Osteocyte (in vitro differentiated cells): ENCODE results near the gene RABGAP1. TPM values are rescaled to one million over a fixed set of nuclear protein-coding genes. Genes with fewer than 3 reads are reported as not detected.

Experiments used
- DNase-seq: peaks from one replicate; pipeline ENCODE4 v3.0.0; 2021; ENCODE audit warnings: mixed read lengths; ENCODE audit not compliant: unreplicated experiment; ENCODE audit errors: extremely low spot score
- H3K27ac Mint-ChIP-seq: one replicate; pipeline ENCODE4 v1.8.0; 2021; ENCODE audit warnings: mild to moderate bottlenecking, mixed read lengths; ENCODE audit not compliant: unreplicated experiment
- H3K27me3 Mint-ChIP-seq: one replicate; pipeline ENCODE4 v1.8.0; 2021; ENCODE audit warnings: mixed read lengths; ENCODE audit not compliant: unreplicated experiment
- H3K36me3 Mint-ChIP-seq: one replicate; pipeline ENCODE4 v1.8.0; 2021; ENCODE audit warnings: mixed read lengths; ENCODE audit not compliant: unreplicated experiment
- H3K4me1 Mint-ChIP-seq: one replicate; pipeline ENCODE4 v1.8.0; 2021; ENCODE audit warnings: mixed read lengths; ENCODE audit not compliant: unreplicated experiment
- H3K4me3 Mint-ChIP-seq: one replicate; pipeline ENCODE4 v1.8.0; 2021; ENCODE audit warnings: mild to moderate bottlenecking, moderate library complexity, mixed read lengths; ENCODE audit not compliant: unreplicated experiment
- H3K9me3 Mint-ChIP-seq: one replicate; pipeline ENCODE4 v1.8.0; 2021; ENCODE audit warnings: mixed read lengths; ENCODE audit not compliant: unreplicated experiment
- CTCF ChIP-seq: fragments of 200-600 bp; sonication (generic); IDR thresholded peaks from 2 replicates; pipeline ENCODE4 v1.5.0; 2021; ENCODE audit warnings: antibody characterized with exemption, mild to moderate bottlenecking, moderate library complexity
- total RNA-seq: library from RNA; stranded (reverse); gene quantifications from 2 replicates; pipeline ENCODE4 v1.2.1, GENCODE V29; 2021

RABGAP1 gene
- total RNA-seq, 1 donor from 2014 or later: 88.4 TPM

- Mint-ChIP-seq H3K4me3 (no peak overlapping the region), H3K9me3 (no peaks in the 10 kb centered on the region), H3K36me3 (peaks cover 41% of the 10 kb centered on the region), H3K27me3 (no peaks in the 10 kb centered on the region), H3K27ac (no peak overlapping the region), H3K4me1 (peaks cover 25% of the 10 kb centered on the region)
- no peak for TF ChIP-seq CTCF
- no peak for DNase-seq
These were observed 55.8 kb downstream of the RABGAP1 start for GRCh38 chr9:122996586-122996985.

GRCh38 chr9:122998448-122998847 is 57.6 kb downstream of the RABGAP1 start:
- TF ChIP-seq CTCF: no peak
- H3K9me3 Mint-ChIP-seq: no peaks in the 10 kb centered on the region
- H3K4me1 Mint-ChIP-seq: peaks cover 40% of the 10 kb centered on the region
- no peak overlapping the region for H3K27ac Mint-ChIP-seq
- H3K27me3 Mint-ChIP-seq: no peaks in the 10 kb centered on the region
- DNase-seq: no peak
- peaks cover 44% of the 10 kb centered on the region for H3K36me3 Mint-ChIP-seq
- no peak overlapping the region for H3K4me3 Mint-ChIP-seq

GRCh38 chr9:123000371-123001068 is 59.7 kb downstream of the RABGAP1 start:
- H3K27ac Mint-ChIP-seq: peak overlapping the region; percentile 56
- H3K27me3 Mint-ChIP-seq: no peaks in the 10 kb centered on the region
- TF ChIP-seq CTCF: no peak
- no peaks in the 10 kb centered on the region for H3K9me3 Mint-ChIP-seq
- H3K4me1 Mint-ChIP-seq: peaks cover 45% of the 10 kb centered on the region
- H3K36me3 Mint-ChIP-seq: peaks cover 48% of the 10 kb centered on the region
- H3K4me3 Mint-ChIP-seq: no peak overlapping the region
- DNase-seq: no peak

- Mint-ChIP-seq H3K4me1 (peaks cover 45% of the 10 kb centered on the region), H3K9me3 (no peaks in the 10 kb centered on the region), H3K27me3 (no peaks in the 10 kb centered on the region), H3K27ac (peak overlapping the region; percentile 95), H3K36me3 (peaks cover 40% of the 10 kb centered on the region), H3K4me3 (peak overlapping the region; percentile 68)
- DNase-seq: no peak
- no peak for TF ChIP-seq CTCF
These were observed 61.9 kb downstream of the RABGAP1 start for GRCh38 chr9:123002754-123003153.

- no peak for DNase-seq
- Mint-ChIP-seq H3K9me3 (no peaks in the 10 kb centered on the region), H3K4me1 (peaks cover 45% of the 10 kb centered on the region), H3K4me3 (peak overlapping the region; percentile 68), H3K36me3 (peaks cover 40% of the 10 kb centered on the region), H3K27me3 (no peaks in the 10 kb centered on the region), H3K27ac (peak overlapping the region; percentile 95)
- TF ChIP-seq CTCF: no peak
These were observed 62.6 kb downstream of the RABGAP1 start for GRCh38 chr9:123003466-123003865.
